Progenitor cell of endocrine pancreas (in vitro differentiated cells): ENCODE measurements around the gene ADRA2C. TPM values are rescaled to one million over a fixed set of nuclear protein-coding genes. Genes with fewer than 3 reads are reported as not detected.
A peak's percentile ranks its signal among the peaks of the same experiment; 100 is the strongest.

Experiments
- DNase-seq: peaks from one replicate; pipeline ENCODE4 v3.0.0; 2021; ENCODE audit warnings: low spot score; ENCODE audit not compliant: unreplicated experiment
- H3K27ac Mint-ChIP-seq: 2 replicates; pipeline ENCODE4 v1.8.0; 2021; ENCODE audit warnings: mild to moderate bottlenecking, moderate library complexity, mixed read lengths
- H3K27me3 Mint-ChIP-seq: 2 replicates; pipeline ENCODE4 v1.8.0; 2021; ENCODE audit warnings: mixed read lengths
- H3K36me3 Mint-ChIP-seq: 2 replicates; pipeline ENCODE4 v1.8.0; 2022; ENCODE audit warnings: mixed read lengths; ENCODE audit not compliant: insufficient read depth
- H3K4me1 Mint-ChIP-seq: 2 replicates; pipeline ENCODE4 v1.8.0; 2021; ENCODE audit warnings: low read depth, mixed read lengths
- H3K4me3 Mint-ChIP-seq: 2 replicates; pipeline ENCODE4 v1.8.0; 2021; ENCODE audit warnings: low read depth, mild to moderate bottlenecking, moderate library complexity, mixed read lengths
- H3K9me3 Mint-ChIP-seq: 2 replicates; pipeline ENCODE4 v1.8.0; 2021; ENCODE audit warnings: low read depth, mixed read lengths
- CTCF ChIP-seq: fragments of 200-600 bp; sonication (generic); IDR thresholded peaks from one replicate; pipeline ENCODE4 v1.5.0; 2021; ENCODE audit warnings: antibody characterized with exemption, mild to moderate bottlenecking; ENCODE audit not compliant: unreplicated experiment
- total RNA-seq: library from RNA; stranded (reverse); gene quantifications from 2 replicates; pipeline ENCODE4 v1.2.1, GENCODE V29; 2021

The ADRA2C gene
- total RNA-seq, 1 donor from 2014 or later: 3.0 TPM

DNA sequence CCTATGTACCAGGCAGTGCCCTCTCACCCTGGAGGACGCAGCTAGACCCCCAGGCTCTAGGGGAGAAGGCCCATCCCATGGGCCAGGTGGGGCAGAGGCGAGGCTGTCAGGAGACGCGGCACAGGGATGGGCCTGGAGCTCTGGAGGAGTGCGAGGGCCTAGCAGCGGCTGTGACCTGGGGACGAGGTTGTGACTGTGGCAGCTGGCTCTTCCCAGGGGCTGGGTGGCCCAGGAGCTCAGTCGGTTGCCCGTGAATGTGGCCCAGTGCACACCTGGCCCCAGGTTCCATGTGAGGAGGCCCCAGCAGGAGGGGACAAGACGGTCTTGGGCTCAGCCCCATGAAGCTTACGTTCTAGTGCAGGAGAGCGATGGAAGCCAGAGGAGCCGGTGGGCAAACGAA lies 31.0 kb upstream of the ADRA2C start:
- no peak for TF ChIP-seq CTCF
- H3K9me3 Mint-ChIP-seq: peaks cover 4% of the 10 kb centered on the region

GRCh38 chr4:3736290-3736689 lies 29.9 kb upstream of the ADRA2C start:
- Mint-ChIP-seq H3K36me3 (no peaks in the 10 kb centered on the region), H3K4me1 (no peaks in the 10 kb centered on the region), H3K27me3 (peaks cover 24% of the 10 kb centered on the region), H3K27ac (peak overlapping the region; percentile 60), H3K9me3 (peaks cover 4% of the 10 kb centered on the region), H3K4me3 (no peak overlapping the region)
- no peak for TF ChIP-seq CTCF
- DNase-seq: no peak

More for the DNA sequence above, 31.0 kb upstream of the ADRA2C start:
- H3K4me3 Mint-ChIP-seq: no peak overlapping the region
- no peaks in the 10 kb centered on the region for H3K36me3 Mint-ChIP-seq
- no peak overlapping the region for H3K27ac Mint-ChIP-seq
- no peaks in the 10 kb centered on the region for H3K4me1 Mint-ChIP-seq
- no peak for DNase-seq
- H3K27me3 Mint-ChIP-seq: peaks cover 24% of the 10 kb centered on the region

DNA sequence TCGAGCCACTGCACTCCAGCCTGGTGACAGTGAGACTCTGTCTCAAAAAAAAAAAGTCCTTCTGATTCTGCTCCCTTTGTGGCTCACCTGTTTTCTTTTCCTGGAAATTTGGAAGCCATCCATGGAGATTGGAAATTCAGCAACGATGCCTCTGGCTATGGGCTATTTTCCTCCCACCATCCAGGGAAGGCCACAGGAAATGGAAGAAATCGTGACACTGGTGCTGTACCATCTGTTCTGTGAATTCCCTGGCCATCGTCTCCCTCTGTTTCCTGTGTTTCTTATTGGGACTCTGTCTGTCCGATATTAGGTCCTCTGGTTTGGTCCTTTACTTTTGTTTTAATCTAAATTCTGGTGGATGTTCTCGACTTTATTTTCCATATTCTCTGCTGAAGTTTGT lies 29.4 kb upstream of the ADRA2C start:
- TF ChIP-seq CTCF: no peak
- Mint-ChIP-seq H3K9me3 (peaks cover 5% of the 10 kb centered on the region), H3K36me3 (no peaks in the 10 kb centered on the region), H3K27me3 (peaks cover 24% of the 10 kb centered on the region), H3K27ac (no peak overlapping the region), H3K4me1 (no peaks in the 10 kb centered on the region), H3K4me3 (no peak overlapping the region)
- no peak for DNase-seq

DNA sequence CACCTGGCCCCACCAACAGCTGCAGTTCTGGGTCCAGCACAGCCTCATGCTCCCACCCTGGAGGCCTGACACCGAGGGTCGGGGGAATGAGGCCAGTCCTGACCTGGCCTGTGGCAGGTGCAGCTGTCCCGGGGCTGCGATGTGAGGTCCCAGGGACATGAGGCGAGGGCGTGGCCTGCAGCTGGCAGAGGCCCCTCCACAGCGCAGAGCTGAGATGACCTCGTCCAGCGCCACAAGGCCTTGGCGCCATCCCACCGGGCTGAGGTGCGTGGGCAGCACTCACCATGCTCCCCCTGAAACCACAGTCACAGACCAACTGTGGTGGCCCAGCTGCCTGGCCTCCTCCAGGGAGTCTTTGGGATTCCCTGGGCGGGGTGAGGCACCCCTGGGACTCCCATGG lies 26.6 kb upstream of the ADRA2C start:
- Mint-ChIP-seq H3K4me1 (peaks cover under 1% of the 10 kb centered on the region), H3K36me3 (no peaks in the 10 kb centered on the region), H3K27me3 (peaks cover 27% of the 10 kb centered on the region), H3K9me3 (peaks cover 8% of the 10 kb centered on the region), H3K27ac (no peak overlapping the region), H3K4me3 (no peak overlapping the region)
- TF ChIP-seq CTCF: no peak
- no peak for DNase-seq

GRCh38 chr4:3740256-3740655 lies 25.9 kb upstream of the ADRA2C start:
- Mint-ChIP-seq H3K27me3 (peaks cover 33% of the 10 kb centered on the region), H3K36me3 (no peaks in the 10 kb centered on the region), H3K27ac (no peak overlapping the region), H3K4me3 (no peak overlapping the region), H3K4me1 (peaks cover 8% of the 10 kb centered on the region), H3K9me3 (peaks cover 8% of the 10 kb centered on the region)
- no peak for DNase-seq
- TF ChIP-seq CTCF: no peak
